BJ (cell line): ENCODE measurements around the gene GPR137. TPM values are rescaled to one million over a fixed set of nuclear protein-coding genes. Genes with fewer than 3 reads are reported as not detected.

Source experiments
- CTCF ChIA-PET: fragments of 350-600 bp; formaldehyde crosslinking; extraction: SDS; loops from one replicate; lab custom pipeline; 2021; ENCODE audit warnings: antibody characterized with exemption, inconsistent platforms; lab: Yijun Ruan, JAX
- POLR2A ChIA-PET: fragments of 300-600 bp; sonication (Branson Sonifier 250); formaldehyde crosslinking; extraction: SDS; loops from one replicate; lab custom pipeline; 2021; ENCODE audit warnings: antibody characterized with exemption; lab: Charles Lee
- DNase-seq: peaks from one replicate; pipeline ENCODE4 v3.0.0-alpha.2; 2011; ENCODE audit warnings: low read depth
- H3K27me3 ChIP-seq: 2 replicates; pipeline ENCODE4 v1.6.0; 2011; ENCODE audit warnings: low read length; ENCODE audit not compliant: control insufficient read depth, insufficient read depth
- H3K36me3 ChIP-seq: 2 replicates; pipeline ENCODE4 v1.5.1; 2011; ENCODE audit warnings: low read length; ENCODE audit not compliant: control insufficient read depth, insufficient read depth
- H3K4me3 ChIP-seq: 2 replicates; pipeline ENCODE4 v1.5.1; 2011; ENCODE audit warnings: low read depth, mild to moderate bottlenecking, control low read depth, low read length
- polyA plus RNA-seq: library from polyadenylated mRNA; depleted of rRNA; stranded (reverse); fragments of >200 nt; gene quantifications from 2 replicates; pipeline ENCODE4 v1.2.3, GENCODE V29; 2011
- TF ChIP-seq, protein P1 (sequence below): IDR thresholded peaks from 2 replicates; pipeline ENCODE4 v1.5.1; 2011; ENCODE audit warnings: low read depth, mild to moderate bottlenecking, control low read depth, inconsistent platforms, low read length, moderate library complexity; ENCODE audit not compliant: insufficient read depth

The GPR137 gene
- polyA plus RNA-seq, 1 experiment, result 33.7 TPM

DNA sequence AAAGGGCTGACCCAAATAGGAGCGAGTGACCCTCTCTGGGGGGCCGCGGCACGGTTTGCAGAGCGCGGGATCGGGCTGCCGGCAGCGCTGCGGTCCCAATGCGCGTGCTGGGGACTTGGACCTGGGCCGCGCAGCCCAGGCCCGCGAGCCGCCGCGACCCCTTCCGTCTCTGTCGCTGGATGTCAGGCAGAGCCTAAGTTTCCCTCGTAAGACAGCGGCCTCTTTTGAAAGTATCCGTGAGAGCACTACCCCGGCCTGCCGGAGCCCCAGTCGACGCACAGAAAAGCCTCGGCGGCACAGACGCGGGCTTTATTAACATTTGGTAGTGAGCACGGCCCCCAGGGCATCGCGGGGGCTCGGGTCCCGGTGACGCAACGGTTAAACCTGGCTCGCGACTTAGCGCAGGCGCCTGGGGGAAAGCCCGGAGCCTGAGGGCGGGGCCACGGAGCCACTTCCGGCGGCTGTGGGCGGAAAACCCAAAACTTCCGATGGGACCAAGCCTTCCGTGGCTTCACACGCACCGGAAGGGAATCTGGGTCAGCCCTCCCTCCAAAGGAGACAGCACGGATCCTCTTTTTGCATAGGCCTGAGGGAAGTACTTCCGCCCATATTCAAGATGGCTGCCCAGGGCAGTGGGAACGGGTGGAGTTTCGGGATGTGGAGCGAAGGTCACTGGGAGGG, 16.0 kb upstream of the GPR137 start:
- Histone ChIP-seq H3K36me3 (peaks cover 17% of the 10 kb centered on the region), H3K27me3 (no peaks in the 10 kb centered on the region), H3K4me3 (peak overlapping the region; percentile 66)
- CTCF ChIA-PET, result interaction anchor here (0.7 to 4.7 kb wide), 15 partner anchors 9 to 84 kb away, joined by 3 to 41 read pairs (median 6); partner anchors contain the start of genes CATSPERZ, ESRRA, PLCB3 and PPP1R14B
- DNase-seq, result peak; percentile 99
- TF ChIP-seq, protein P1, sequence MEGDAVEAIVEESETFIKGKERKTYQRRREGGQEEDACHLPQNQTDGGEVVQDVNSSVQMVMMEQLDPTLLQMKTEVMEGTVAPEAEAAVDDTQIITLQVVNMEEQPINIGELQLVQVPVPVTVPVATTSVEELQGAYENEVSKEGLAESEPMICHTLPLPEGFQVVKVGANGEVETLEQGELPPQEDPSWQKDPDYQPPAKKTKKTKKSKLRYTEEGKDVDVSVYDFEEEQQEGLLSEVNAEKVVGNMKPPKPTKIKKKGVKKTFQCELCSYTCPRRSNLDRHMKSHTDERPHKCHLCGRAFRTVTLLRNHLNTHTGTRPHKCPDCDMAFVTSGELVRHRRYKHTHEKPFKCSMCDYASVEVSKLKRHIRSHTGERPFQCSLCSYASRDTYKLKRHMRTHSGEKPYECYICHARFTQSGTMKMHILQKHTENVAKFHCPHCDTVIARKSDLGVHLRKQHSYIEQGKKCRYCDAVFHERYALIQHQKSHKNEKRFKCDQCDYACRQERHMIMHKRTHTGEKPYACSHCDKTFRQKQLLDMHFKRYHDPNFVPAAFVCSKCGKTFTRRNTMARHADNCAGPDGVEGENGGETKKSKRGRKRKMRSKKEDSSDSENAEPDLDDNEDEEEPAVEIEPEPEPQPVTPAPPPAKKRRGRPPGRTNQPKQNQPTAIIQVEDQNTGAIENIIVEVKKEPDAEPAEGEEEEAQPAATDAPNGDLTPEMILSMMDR, result no peak
- POLR2A ChIA-PET, result no interaction called here

DNA sequence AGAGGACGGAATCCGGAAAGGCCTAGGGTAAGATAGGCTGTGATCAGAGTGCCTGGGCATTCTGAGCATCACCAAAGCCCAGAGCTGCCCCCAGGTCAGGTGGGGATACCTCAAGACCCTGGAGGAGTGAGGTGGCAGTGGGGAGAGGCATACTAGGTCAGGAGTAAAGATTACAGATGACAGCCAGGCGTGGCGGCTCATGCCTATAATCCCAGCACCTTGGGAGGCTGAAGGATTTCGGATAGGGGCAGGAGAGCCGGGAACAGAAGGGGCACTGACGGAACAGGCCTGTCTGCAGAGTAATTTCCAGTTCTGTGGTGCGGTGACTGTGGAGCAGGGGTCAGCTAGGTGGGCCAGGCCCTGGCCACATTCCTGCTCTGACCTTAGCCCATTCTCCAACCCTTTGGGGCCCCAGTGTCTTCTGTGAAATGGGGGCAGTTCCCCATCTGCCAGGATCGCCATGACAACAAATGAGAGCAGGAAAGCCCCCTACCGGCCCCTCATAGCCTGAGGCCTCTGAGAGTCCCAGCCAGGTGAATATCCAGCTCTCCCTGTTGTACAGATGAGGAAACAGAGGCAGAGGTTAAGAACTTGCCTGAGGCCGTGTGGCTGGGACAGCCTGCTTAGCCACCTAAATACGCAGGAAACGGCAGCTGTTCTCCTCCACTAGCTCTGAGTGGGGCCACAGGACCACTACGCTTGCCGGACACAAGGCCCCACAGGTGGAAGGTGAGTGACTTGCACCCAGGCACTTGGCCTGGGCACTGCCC, 10.4 kb upstream of the GPR137 start:
- TF ChIP-seq, protein P1, result no peak
- DNase-seq, result no peak
- POLR2A ChIA-PET, result no interaction called here
- CTCF ChIA-PET, result interaction anchor here (0.5 to 1.3 kb wide), 3 partner anchors 23 to 130 kb away, joined by 3 read pairs; no protein-coding TSS in a partner anchor
- no peak overlapping the region for H3K4me3 ChIP-seq
- H3K27me3 ChIP-seq, result no peaks in the 10 kb centered on the region
- H3K36me3 ChIP-seq, result peaks cover 11% of the 10 kb centered on the region

DNA sequence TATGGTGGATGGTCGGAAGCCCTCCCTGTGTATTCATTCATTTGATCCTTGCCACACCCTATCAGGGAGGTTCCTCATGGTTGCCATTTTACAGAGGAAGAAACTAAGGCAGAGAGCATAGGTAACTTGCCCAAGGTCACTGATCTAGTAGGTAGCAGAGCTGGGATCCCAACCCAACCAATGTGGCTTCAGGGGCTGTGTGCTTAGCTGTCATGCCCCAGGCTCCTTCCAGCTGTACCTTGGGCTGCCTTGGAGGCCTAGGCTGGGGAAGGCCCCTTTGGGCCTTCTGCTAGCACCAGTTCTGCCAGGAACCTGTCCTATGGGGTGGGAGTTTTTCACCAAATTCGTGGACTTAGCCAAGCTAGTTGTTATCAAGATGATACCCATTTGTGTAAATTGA, 9.8 kb upstream of the GPR137 start:
- ChIA-PET CTCF (interaction anchor here (0.5 to 3.7 kb wide), 4 partner anchors 25 to 130 kb away, joined by 3 to 14 read pairs (median 4); no protein-coding TSS in a partner anchor), POLR2A (no interaction called here)
- Histone ChIP-seq H3K4me3 (no peak overlapping the region), H3K36me3 (peaks cover 11% of the 10 kb centered on the region), H3K27me3 (no peaks in the 10 kb centered on the region)
- no peak for DNase-seq
- TF ChIP-seq, protein P1, result no peak

DNA sequence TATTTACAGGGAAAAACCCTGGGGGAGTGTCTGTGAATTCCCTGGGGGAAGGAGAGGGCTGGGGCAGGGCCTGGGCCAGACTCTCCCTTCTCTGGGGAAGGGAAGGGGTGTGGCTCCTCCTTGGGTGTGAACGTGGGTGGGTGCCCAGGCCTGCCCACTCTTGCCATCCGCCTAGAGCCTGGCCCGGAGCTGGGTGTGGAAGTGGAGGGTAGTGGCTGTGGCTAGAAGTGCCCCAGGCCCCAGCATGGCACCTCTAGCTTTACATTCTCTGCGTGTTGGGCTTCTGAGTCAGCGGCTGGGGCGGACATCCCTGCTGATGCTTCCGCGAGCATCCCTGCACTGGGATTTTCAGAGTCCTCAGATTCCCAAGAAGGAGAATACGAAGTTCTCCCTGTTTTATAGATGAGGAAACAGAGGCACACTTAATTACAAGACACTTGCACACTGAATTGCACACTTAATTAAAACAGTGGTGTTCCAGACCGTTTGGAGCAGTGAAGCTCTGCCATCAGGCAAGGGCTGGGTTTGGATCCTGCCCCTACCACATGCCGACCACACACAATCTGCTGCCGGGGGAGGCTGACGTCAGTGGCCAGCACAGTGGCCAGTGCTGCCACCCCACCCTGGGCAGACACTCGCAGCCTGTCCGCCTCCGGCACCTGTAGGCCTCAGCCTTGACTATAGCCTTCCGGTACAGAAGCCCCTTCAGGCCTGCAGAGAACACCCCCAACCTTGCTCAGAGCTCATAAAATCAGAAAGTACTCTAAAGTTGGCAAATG, 8.8 kb upstream of the GPR137 start:
- H3K4me3 ChIP-seq, result no peak overlapping the region
- POLR2A ChIA-PET, result no interaction called here
- no peak for DNase-seq
- peaks cover 11% of the 10 kb centered on the region for H3K36me3 ChIP-seq
- no peaks in the 10 kb centered on the region for H3K27me3 ChIP-seq
- TF ChIP-seq, protein P1, result no peak
- CTCF ChIA-PET, result interaction anchor here (0.6 to 3.7 kb wide), 3 partner anchors 9 to 26 kb away, joined by 3 to 14 read pairs (median 4); no protein-coding TSS in a partner anchor
